ENCODE data around the gene LAMP1.
"Not testable (repeated sequence)": the region's sequence is repeated elsewhere in the genome, so short reads cannot be mapped to it uniquely, and the experiment has no call there.

LAMP1 gene

GRCh38 chr13:113329656-113330312 is 32.7 kb downstream of the LAMP1 start:
- no peak for ATAC-seq
- H3K27me3 Mint-ChIP-seq, result no peaks in the 10 kb centered on the region
- H3K27ac Mint-ChIP-seq, result no peak overlapping the region
- peaks cover 13% of the 10 kb centered on the region for H3K4me1 Mint-ChIP-seq
- no peak for DNase-seq
- H3K4me3 Mint-ChIP-seq, result no peak overlapping the region
- H3K9me3 Mint-ChIP-seq, result no peaks in the 10 kb centered on the region

GRCh38 chr13:113332615-113333014 is 35.6 kb downstream of the LAMP1 start:
- no peak overlapping the region for H3K27ac Mint-ChIP-seq
- DNase-seq, result no peak
- ATAC-seq, result no peak
- no peaks in the 10 kb centered on the region for H3K27me3 Mint-ChIP-seq
- peaks cover 13% of the 10 kb centered on the region for H3K4me1 Mint-ChIP-seq
- H3K9me3 Mint-ChIP-seq, result no peaks in the 10 kb centered on the region
- H3K4me3 Mint-ChIP-seq, result no peak overlapping the region

- Mint-ChIP-seq H3K27me3 (no peaks in the 10 kb centered on the region), H3K9me3 (no peaks in the 10 kb centered on the region), H3K4me3 (no peak overlapping the region), H3K4me1 (peaks cover 9% of the 10 kb centered on the region), H3K27ac (no peak overlapping the region)
- ATAC-seq (no peak), DNase-seq (no peak)
Observed at GRCh38 chr13:113333076-113333475, 36.0 kb downstream of the LAMP1 start.

- H3K27me3 Mint-ChIP-seq, result no peaks in the 10 kb centered on the region
- no peaks in the 10 kb centered on the region for H3K4me1 Mint-ChIP-seq
- H3K27ac Mint-ChIP-seq, result no peak overlapping the region
- no peaks in the 10 kb centered on the region for H3K9me3 Mint-ChIP-seq
- ATAC-seq (no peak), DNase-seq (no peak)
- no peak overlapping the region for H3K4me3 Mint-ChIP-seq
Observed at GRCh38 chr13:113337556-113337955, 40.5 kb downstream of the LAMP1 start.

- DNase-seq (no peak), ATAC-seq (no peak)
- Mint-ChIP-seq H3K9me3 (no peaks in the 10 kb centered on the region), H3K4me1 (no peaks in the 10 kb centered on the region), H3K27me3 (no peaks in the 10 kb centered on the region), H3K27ac (no peak overlapping the region), H3K4me3 (no peak overlapping the region)
Observed at GRCh38 chr13:113337976-113338375, 40.9 kb downstream of the LAMP1 start.

GRCh38 chr13:113338451-113338850 is 41.4 kb downstream of the LAMP1 start:
- Mint-ChIP-seq H3K27ac (no peak overlapping the region), H3K27me3 (no peaks in the 10 kb centered on the region), H3K4me1 (no peaks in the 10 kb centered on the region), H3K9me3 (no peaks in the 10 kb centered on the region), H3K4me3 (no peak overlapping the region)
- no peak for ATAC-seq
- DNase-seq, result no peak

GRCh38 chr13:113342820-113343691 is 46.0 kb downstream of the LAMP1 start:
- no peaks in the 10 kb centered on the region for H3K27me3 Mint-ChIP-seq
- ATAC-seq (no peak), DNase-seq (no peak)
- no peaks in the 10 kb centered on the region for H3K4me1 Mint-ChIP-seq
- no peak overlapping the region for H3K4me3 Mint-ChIP-seq
- H3K9me3 Mint-ChIP-seq, result peaks cover 0 to 15% of the 10 kb centered on the region in 2 donors
- no peak overlapping the region for H3K27ac Mint-ChIP-seq

GRCh38 chr13:113343692-113343968 is 46.6 kb downstream of the LAMP1 start:
- no peak overlapping the region for H3K4me3 Mint-ChIP-seq
- peaks cover 0 to 19% of the 10 kb centered on the region in 2 donors for H3K9me3 Mint-ChIP-seq
- DNase-seq (no peak), ATAC-seq (no peak)
- no peaks in the 10 kb centered on the region for H3K4me1 Mint-ChIP-seq
- H3K27me3 Mint-ChIP-seq, result no peaks in the 10 kb centered on the region
- H3K27ac Mint-ChIP-seq, result no peak overlapping the region

GRCh38 chr13:113345486-113345885 is 48.4 kb downstream of the LAMP1 start:
- Mint-ChIP-seq H3K4me1 (no peaks in the 10 kb centered on the region), H3K27ac (no peak overlapping the region), H3K4me3 (no peak overlapping the region), H3K27me3 (no peaks in the 10 kb centered on the region), H3K9me3 (peaks cover 0 to 19% of the 10 kb centered on the region in 2 donors)
- ATAC-seq (no peak), DNase-seq (no peak)

GRCh38 chr13:113347736-113348225 is 50.7 kb downstream of the LAMP1 start:
- H3K4me3 Mint-ChIP-seq, H3K27me3 Mint-ChIP-seq, DNase-seq, H3K27ac Mint-ChIP-seq, ATAC-seq, H3K4me1 Mint-ChIP-seq: not testable (repeated sequence)
- H3K9me3 Mint-ChIP-seq, result peaks cover 0 to 19% of the 10 kb centered on the region in 2 donors

GRCh38 chr13:113348591-113348990 is 51.6 kb downstream of the LAMP1 start:
- H3K4me3 Mint-ChIP-seq, result no peak overlapping the region
- peaks cover 0 to 19% of the 10 kb centered on the region in 2 donors for H3K9me3 Mint-ChIP-seq
- H3K27me3 Mint-ChIP-seq, result no peaks in the 10 kb centered on the region
- no peaks in the 10 kb centered on the region for H3K4me1 Mint-ChIP-seq
- no peak overlapping the region for H3K27ac Mint-ChIP-seq
- ATAC-seq (no peak), DNase-seq (no peak)

- ATAC-seq (no peak), DNase-seq (no peak)
- Mint-ChIP-seq H3K4me1 (no peaks in the 10 kb centered on the region), H3K27ac (no peak overlapping the region), H3K27me3 (no peaks in the 10 kb centered on the region), H3K9me3 (peaks cover 0 to 19% of the 10 kb centered on the region in 2 donors), H3K4me3 (no peak overlapping the region)
Observed at GRCh38 chr13:113349050-113349449, 52.0 kb downstream of the LAMP1 start.

GRCh38 chr13:113349491-113349890 is 52.5 kb downstream of the LAMP1 start:
- Mint-ChIP-seq H3K27me3 (no peaks in the 10 kb centered on the region), H3K9me3 (peaks cover 0 to 19% of the 10 kb centered on the region in 2 donors), H3K27ac (no peak overlapping the region), H3K4me1 (no peaks in the 10 kb centered on the region), H3K4me3 (no peak overlapping the region)
- no peak for DNase-seq
- ATAC-seq, result no peak

- Mint-ChIP-seq H3K4me1 (no peaks in the 10 kb centered on the region), H3K9me3 (peaks cover 0 to 14% of the 10 kb centered on the region in 2 donors), H3K4me3 (no peak overlapping the region), H3K27ac (no peak overlapping the region), H3K27me3 (no peaks in the 10 kb centered on the region)
- peak; percentile 42 for ATAC-seq
- no peak for DNase-seq
Observed at GRCh38 chr13:113350065-113350937, 53.3 kb downstream of the LAMP1 start.

GRCh38 chr13:113350938-113351335 is 53.9 kb downstream of the LAMP1 start:
- ATAC-seq (no peak), DNase-seq (no peak)
- Mint-ChIP-seq H3K27ac (no peak overlapping the region), H3K4me1 (no peaks in the 10 kb centered on the region), H3K4me3 (no peak overlapping the region), H3K27me3 (no peaks in the 10 kb centered on the region), H3K9me3 (peaks cover 0 to 8% of the 10 kb centered on the region in 2 donors)
